Lung (tissue), 12 donors: Measurements from ENCODE around the gene OGFRL1. TPM values are rescaled to one million over a fixed set of nuclear protein-coding genes. Genes with fewer than 3 reads are reported as not detected.

ENCODE experiments used
- ATAC-seq: fragments of 200-7000 bp; cut with Tn5 transposase; one replicate; pipeline ENCODE4 v1.9.1; 2020; ENCODE audit warnings: moderate number of reproducible peaks; ENCODE audit not compliant: insufficient read depth, low FRiP score
- DNase-seq, 3 donors: peaks; one replicate each; pipeline ENCODE4 v3.0.0-alpha.2; 2013 to 2017
- H3K27ac ChIP-seq, 2 donors: one replicate each; pipeline ENCODE4 v1.5.1; 2013; ENCODE audit warnings: mild to moderate bottlenecking in 2 of 2, moderate library complexity in 2 of 2, control low read depth in 1 of 2, inconsistent platforms in 1 of 2, low read depth in 1 of 2, low read length in 1 of 2
- H3K27me3 ChIP-seq, 3 donors: one replicate each; pipeline ENCODE4 v1.5.1; 2013; ENCODE audit warnings: low read length in 2 of 3; ENCODE audit not compliant: control insufficient read depth in 3 of 3, insufficient read depth in 3 of 3
- H3K36me3 ChIP-seq, 4 donors: one replicate each; pipeline ENCODE4 v1.5.1; 2013; ENCODE audit warnings: low read length in 4 of 4, mild to moderate bottlenecking in 1 of 4, moderate library complexity in 1 of 4; ENCODE audit not compliant: control insufficient read depth in 4 of 4, insufficient read depth in 4 of 4
- H3K4me1 ChIP-seq, 5 donors: one replicate each; pipeline ENCODE4 v1.5.1; 2013; ENCODE audit warnings: low read length in 5 of 5, mild to moderate bottlenecking in 2 of 5, moderate library complexity in 1 of 5; ENCODE audit not compliant: control insufficient read depth in 5 of 5, insufficient read depth in 5 of 5
- H3K4me3 ChIP-seq: one replicate; pipeline ENCODE4 v1.5.1; 2013; ENCODE audit warnings: mild to moderate bottlenecking, control low read depth, moderate library complexity
- H3K9ac ChIP-seq, 2 donors: one replicate each; pipeline ENCODE4 v1.5.1; 2013; ENCODE audit warnings: low read length in 2 of 2, control low read depth in 1 of 2; ENCODE audit not compliant: insufficient read depth in 1 of 2
- H3K9me3 ChIP-seq, 4 donors: one replicate each; pipeline ENCODE4 v1.5.1; 2013; ENCODE audit warnings: low read length in 3 of 4, mild to moderate bottlenecking in 1 of 4, moderate library complexity in 1 of 4; ENCODE audit not compliant: control insufficient read depth in 4 of 4, insufficient read depth in 3 of 4
- CTCF ChIP-seq: IDR thresholded peaks from 2 replicates; pipeline ENCODE4 v1.5.1; 2012; ENCODE audit warnings: mild to moderate bottlenecking; ENCODE audit errors: control extremely low read depth, extremely low read depth
- WGBS, 2 donors: extraction: QIAGEN DNeasy Blood & Tissue Kit; methylation state at CpG; one replicate each; pipeline ENCODE4 v1.1.7; 2013; 5-methylcytosine and 5-hydroxymethylcytosine counted together
- polyA plus RNA-seq, 2 donors: library from polyadenylated mRNA; stranded (reverse); fragments of 200-250 nt; gene quantifications; one replicate each; pipeline ENCODE4 v1.2.1, GENCODE V29; 2013
- total RNA-seq, 2 donors: library from RNA; depleted of rRNA in 1 of 2; stranded (reverse); fragments of >200 nt in 1 of 2; gene quantifications; one replicate each; pipeline ENCODE4 v1.2.1, GENCODE V29; 2014 to 2021
- donor health status: control.
- donor health status: control.
- donor health status: Bipolar disorder and iron deficiency.
- donor health status: healthy.
- donor health status: DM: yes; HTN: yes; CAD: no.

OGFRL1 gene
- total and polyA plus RNA-seq, 4 donors: 6.7 to 24.0 (median 14.6) TPM

DNA sequence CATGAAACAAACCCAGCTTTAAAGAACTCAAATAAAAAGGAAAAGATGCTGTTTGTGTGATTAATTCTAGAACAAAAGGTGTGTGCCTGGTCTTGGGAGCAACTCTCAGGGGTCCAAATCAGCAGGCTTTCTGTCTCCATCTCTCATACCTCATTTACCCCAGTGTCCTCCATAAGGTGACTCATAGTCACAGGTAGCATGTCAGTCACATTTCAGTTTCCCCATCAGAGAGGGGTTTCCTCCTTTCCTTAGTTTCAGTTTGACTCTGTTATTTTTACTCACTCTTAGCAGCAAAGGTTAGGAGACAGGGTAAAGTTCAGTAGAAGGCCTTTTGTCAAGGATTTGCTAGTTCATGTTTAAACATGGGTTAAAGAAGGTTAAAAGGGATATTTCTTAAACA is 46.2 kb downstream of the OGFRL1 start:
- H3K4me3 ChIP-seq: no peak overlapping the region
- H3K9me3 ChIP-seq: no peaks in the 10 kb centered on the region
- TF ChIP-seq CTCF: no peak
- peaks cover 0 to 3% (median 0%) of the 10 kb centered on the region in 4 donors for H3K36me3 ChIP-seq
- DNase-seq (no peak), ATAC-seq (no peak)
- H3K27me3 ChIP-seq: no peaks in the 10 kb centered on the region
- no peak overlapping the region for H3K9ac ChIP-seq
- no peak overlapping the region for H3K27ac ChIP-seq
- peaks cover 0 to 9% (median 2%) of the 10 kb centered on the region in 5 donors for H3K4me1 ChIP-seq

DNA sequence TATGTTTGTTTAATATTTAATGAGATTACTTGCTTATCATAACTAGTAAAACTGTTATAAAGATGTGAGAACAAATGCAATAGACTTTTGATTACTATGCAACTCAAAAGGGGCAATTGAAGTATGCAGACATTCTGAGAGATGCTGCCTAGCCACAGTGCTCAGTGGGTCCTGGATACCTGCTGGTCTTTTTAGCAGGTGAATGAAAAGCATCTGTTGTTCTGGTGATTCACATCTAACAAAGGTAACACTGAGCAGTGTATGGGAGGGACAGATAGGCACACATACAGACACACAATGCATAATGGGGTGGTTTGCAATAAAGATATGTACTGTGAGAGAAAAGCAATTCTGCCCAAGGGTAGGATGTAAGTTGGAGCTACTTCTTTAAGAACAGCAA is 46.9 kb downstream of the OGFRL1 start:
- H3K4me1 ChIP-seq: peaks cover 0 to 9% (median 2%) of the 10 kb centered on the region in 5 donors
- no peak overlapping the region for H3K27ac ChIP-seq
- no peaks in the 10 kb centered on the region for H3K9me3 ChIP-seq
- no peak overlapping the region for H3K4me3 ChIP-seq
- ATAC-seq (no peak), DNase-seq (no peak)
- no peak for TF ChIP-seq CTCF
- H3K27me3 ChIP-seq: no peaks in the 10 kb centered on the region
- peaks cover 0 to 3% (median 0%) of the 10 kb centered on the region in 4 donors for H3K36me3 ChIP-seq
- H3K9ac ChIP-seq: no peak overlapping the region

DNA sequence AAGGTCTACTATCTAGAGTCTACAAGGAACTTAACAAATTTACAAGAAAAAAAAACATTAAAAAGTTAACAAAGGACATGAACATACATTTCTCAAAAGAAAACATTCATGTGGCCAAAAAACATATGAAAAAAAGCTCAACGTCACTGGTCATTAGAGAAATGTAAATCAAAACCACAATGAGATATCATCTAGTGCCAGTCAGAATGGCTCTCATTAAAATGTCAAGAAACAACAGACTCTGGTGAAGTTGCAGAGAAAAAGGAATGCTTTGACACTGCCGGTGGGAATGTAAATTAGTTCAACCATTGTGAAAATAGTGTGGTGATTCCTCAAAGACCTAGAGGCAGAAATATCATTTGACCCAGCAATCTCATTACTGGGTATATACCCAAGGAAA is 48.3 kb downstream of the OGFRL1 start:
- WGBS, 2 donors: 74 to 76% methylated on average over 2 of the region's 2 CpGs

More for the DNA sequence above, 48.3 kb downstream of the OGFRL1 start:
- Histone ChIP-seq H3K9ac (no peak overlapping the region), H3K4me3 (no peak overlapping the region), H3K27me3 (no peaks in the 10 kb centered on the region), H3K4me1 (peaks cover 0 to 9% (median 2%) of the 10 kb centered on the region in 5 donors), H3K27ac (no peak overlapping the region), H3K9me3 (no peaks in the 10 kb centered on the region), H3K36me3 (no peaks in the 10 kb centered on the region)
- no peak for TF ChIP-seq CTCF
- ATAC-seq (no peak), DNase-seq (no peak)
